Stimulated activated CD8-positive, alpha-beta memory T cell treated with anti-CD3 and anti-CD28 coated beads, Interleukin-2, amount 100 ng/mL, for 48 hours (primary cell): ENCODE results near the gene OLFML2A.

ENCODE experiments used
- DNase-seq, 2 donors: peaks; one replicate each; pipeline ENCODE4 v3.0.0-alpha.2; 2020; ENCODE audit warnings: low read depth in 2 of 2

Gene OLFML2A

GRCh38 chr9:124797343-124798103 is 20.6 kb downstream of the OLFML2A start:
- no peak for DNase-seq

- no peak for DNase-seq
These were observed 22.5 kb downstream of the OLFML2A start for GRCh38 chr9:124799274-124800006.

GRCh38 chr9:124800306-124801259 is 23.6 kb downstream of the OLFML2A start:
- no peak for DNase-seq

- no peak for DNase-seq
These were observed 24.4 kb downstream of the OLFML2A start for GRCh38 chr9:124801356-124801755.

- DNase-seq: no peak
These were observed 25.5 kb downstream of the OLFML2A start for GRCh38 chr9:124802426-124802825.

GRCh38 chr9:124803911-124804310 is 27.0 kb downstream of the OLFML2A start:
- no peak for DNase-seq

GRCh38 chr9:124805186-124805585 is 28.3 kb downstream of the OLFML2A start:
- DNase-seq: no peak

GRCh38 chr9:124808246-124808956 is 31.5 kb downstream of the OLFML2A start:
- DNase-seq: no peak

- DNase-seq: no peak
These were observed 32.3 kb downstream of the OLFML2A start for GRCh38 chr9:124809211-124809610.

GRCh38 chr9:124809741-124810500 is 33.0 kb downstream of the OLFML2A start:
- DNase-seq: no peak

GRCh38 chr9:124810663-124811355 is 33.9 kb downstream of the OLFML2A start:
- no peak for DNase-seq

- DNase-seq: no peak
These were observed 35.5 kb downstream of the OLFML2A start for GRCh38 chr9:124812441-124812876.

- DNase-seq: no peak
These were observed 36.1 kb downstream of the OLFML2A start for GRCh38 chr9:124813041-124813440.

- DNase-seq: no peak
These were observed 36.7 kb downstream of the OLFML2A start for GRCh38 chr9:124813501-124814163.

GRCh38 chr9:124814164-124814535 is 37.2 kb downstream of the OLFML2A start:
- no peak for DNase-seq

- no peak for DNase-seq
These were observed 38.7 kb downstream of the OLFML2A start for GRCh38 chr9:124815601-124816000.

- DNase-seq: no peak
These were observed 41.7 kb downstream of the OLFML2A start for GRCh38 chr9:124818431-124819281.
